ENCODE results near the gene SEMA3C. TPM values are rescaled to one million over a fixed set of nuclear protein-coding genes. Genes with fewer than 3 reads are reported as not detected.

Gene SEMA3C
- total RNA-seq, 1 donor from 2014 or later, result 67.8 TPM

- peaks cover 11% of the 10 kb centered on the region for H3K4me1 Mint-ChIP-seq (ENCODE audit: unreplicated experiment)
- no peak overlapping the region for H3K4me3 Mint-ChIP-seq
- H3K27me3 Mint-ChIP-seq, result peaks cover 4% of the 10 kb centered on the region
- TF ChIP-seq, protein P1, sequence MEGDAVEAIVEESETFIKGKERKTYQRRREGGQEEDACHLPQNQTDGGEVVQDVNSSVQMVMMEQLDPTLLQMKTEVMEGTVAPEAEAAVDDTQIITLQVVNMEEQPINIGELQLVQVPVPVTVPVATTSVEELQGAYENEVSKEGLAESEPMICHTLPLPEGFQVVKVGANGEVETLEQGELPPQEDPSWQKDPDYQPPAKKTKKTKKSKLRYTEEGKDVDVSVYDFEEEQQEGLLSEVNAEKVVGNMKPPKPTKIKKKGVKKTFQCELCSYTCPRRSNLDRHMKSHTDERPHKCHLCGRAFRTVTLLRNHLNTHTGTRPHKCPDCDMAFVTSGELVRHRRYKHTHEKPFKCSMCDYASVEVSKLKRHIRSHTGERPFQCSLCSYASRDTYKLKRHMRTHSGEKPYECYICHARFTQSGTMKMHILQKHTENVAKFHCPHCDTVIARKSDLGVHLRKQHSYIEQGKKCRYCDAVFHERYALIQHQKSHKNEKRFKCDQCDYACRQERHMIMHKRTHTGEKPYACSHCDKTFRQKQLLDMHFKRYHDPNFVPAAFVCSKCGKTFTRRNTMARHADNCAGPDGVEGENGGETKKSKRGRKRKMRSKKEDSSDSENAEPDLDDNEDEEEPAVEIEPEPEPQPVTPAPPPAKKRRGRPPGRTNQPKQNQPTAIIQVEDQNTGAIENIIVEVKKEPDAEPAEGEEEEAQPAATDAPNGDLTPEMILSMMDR (conservative IDR thresholded peaks at IDR 0.05), result no peak
- DNase-seq (ENCODE audit: extremely low spot score, unreplicated experiment), result no peak
- no peak overlapping the region for H3K27ac Mint-ChIP-seq
- H3K9me3 Mint-ChIP-seq, result no peaks in the 10 kb centered on the region
- no peaks in the 10 kb centered on the region for H3K36me3 Mint-ChIP-seq
Observed at GRCh38 chr7:80699721-80700256, 219.1 kb downstream of the SEMA3C start.

GRCh38 chr7:80699045-80699638 lies 219.7 kb downstream of the SEMA3C start:
- peaks cover 4% of the 10 kb centered on the region for H3K27me3 Mint-ChIP-seq
- H3K4me3 Mint-ChIP-seq, result no peak overlapping the region
- TF ChIP-seq, protein P1 (conservative IDR thresholded peaks at IDR 0.05), result peak; percentile 89
- peaks cover 11% of the 10 kb centered on the region for H3K4me1 Mint-ChIP-seq (ENCODE audit: unreplicated experiment)
- DNase-seq (ENCODE audit: extremely low spot score, unreplicated experiment), result no peak
- no peaks in the 10 kb centered on the region for H3K36me3 Mint-ChIP-seq
- H3K9me3 Mint-ChIP-seq, result no peaks in the 10 kb centered on the region
- no peak overlapping the region for H3K27ac Mint-ChIP-seq
